Lower lobe of right lung (tissue), 2 donors: Measurements from ENCODE around the gene SEZ6L. TPM values are rescaled to one million over a fixed set of nuclear protein-coding genes. Genes with fewer than 3 reads are reported as not detected.

ENCODE experiments used
- ATAC-seq, 2 donors: fragments of 200-7000 bp; cut with Tn5 transposase; one replicate each; pipeline ENCODE4 v1.9.1; 2020 to 2022; ENCODE audit warnings: mild to moderate bottlenecking in 2 of 2, moderate library complexity in 2 of 2
- DNase-seq: peaks from one replicate; pipeline ENCODE4 v3.0.0-alpha.2; 2020
- H3K27ac ChIP-seq: fragments of 200-600 bp; one replicate; pipeline ENCODE4 v1.8.0; 2022
- H3K27me3 ChIP-seq: fragments of 200-600 bp; one replicate; pipeline ENCODE4 v1.8.0; 2022; ENCODE audit warnings: low read depth
- H3K36me3 ChIP-seq: fragments of 200-600 bp; one replicate; pipeline ENCODE4 v1.8.0; 2022; ENCODE audit warnings: mild to moderate bottlenecking
- H3K4me1 ChIP-seq: fragments of 200-600 bp; one replicate; pipeline ENCODE4 v1.8.0; 2022
- H3K4me3 ChIP-seq: fragments of 200-600 bp; one replicate; pipeline ENCODE4 v1.8.0; 2022; ENCODE audit warnings: mild to moderate bottlenecking
- H3K9me3 ChIP-seq: fragments of 200-600 bp; one replicate; pipeline ENCODE4 v1.8.0; 2022
- CTCF ChIP-seq: fragments of 200-600 bp; IDR thresholded peaks from one replicate; pipeline ENCODE4 v1.8.0; 2022; ENCODE audit warnings: antibody characterized with exemption, mild to moderate bottlenecking
- intact Hi-C: fragments of 100-400 bp; cut with DNase I; formaldehyde crosslinking; loops from one replicate; pipeline ENCODE4 v1.11.0; 2022
- total RNA-seq: library from RNA; stranded (reverse); fragmentation: NEBNext Ultra II Directional; extraction: Animal tissue kit (Norgen Biotek cat#: 25700); gene quantifications from one replicate; pipeline ENCODE4 v1.2.1, GENCODE V29; 2021
- donor health status: DM: no; HTN: yes; CAD: no; lungs with severe emphysema.

SEZ6L gene
- total RNA-seq, 1 donor from 2014 or later, result 0.24 TPM

- DNase-seq, result no peak
- Histone ChIP-seq H3K4me3 (no peak overlapping the region), H3K36me3 (no peaks in the 10 kb centered on the region), H3K4me1 (peaks cover 3% of the 10 kb centered on the region), H3K27me3 (no peaks in the 10 kb centered on the region), H3K9me3 (no peaks in the 10 kb centered on the region), H3K27ac (no peak overlapping the region)
- no peak for ATAC-seq
- TF ChIP-seq CTCF, result no peak
- intact Hi-C loops, result no loop called here
Measured at GRCh38 chr22:26432619-26433311, 263.5 kb downstream of the SEZ6L start.
